HG02759 (cell line): ENCODE results near the gene USP31.

Experiments used
- ATAC-seq: cut with Tn5 transposase; IDR thresholded peaks from one replicate; pipeline ENCODE4 v1.9.1; 2021; ENCODE audit warnings: mild to moderate bottlenecking, moderate library complexity; ENCODE audit not compliant: unreplicated experiment

Gene USP31

DNA sequence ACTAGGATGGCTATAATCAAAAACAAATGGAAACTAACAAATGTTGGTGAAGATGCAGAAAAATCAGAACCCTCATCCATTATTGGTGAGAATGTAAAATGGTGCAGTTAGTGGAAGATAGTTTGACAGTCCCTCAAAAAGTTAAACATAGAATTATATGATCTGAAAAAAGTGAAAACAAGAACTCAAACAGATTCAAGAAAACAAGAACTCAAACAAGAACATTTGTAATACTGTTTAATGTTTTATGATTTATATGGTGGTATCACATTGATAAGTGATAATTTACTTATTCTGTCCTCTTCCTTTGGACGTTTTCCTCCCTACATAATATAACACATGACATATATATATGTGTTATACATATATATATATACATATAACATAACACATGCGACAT, 12.0 kb downstream of the USP31 start:
- no peak for ATAC-seq

- ATAC-seq: no peak
Observed at GRCh38 chr16:23134274-23134673, 15.0 kb downstream of the USP31 start.

DNA sequence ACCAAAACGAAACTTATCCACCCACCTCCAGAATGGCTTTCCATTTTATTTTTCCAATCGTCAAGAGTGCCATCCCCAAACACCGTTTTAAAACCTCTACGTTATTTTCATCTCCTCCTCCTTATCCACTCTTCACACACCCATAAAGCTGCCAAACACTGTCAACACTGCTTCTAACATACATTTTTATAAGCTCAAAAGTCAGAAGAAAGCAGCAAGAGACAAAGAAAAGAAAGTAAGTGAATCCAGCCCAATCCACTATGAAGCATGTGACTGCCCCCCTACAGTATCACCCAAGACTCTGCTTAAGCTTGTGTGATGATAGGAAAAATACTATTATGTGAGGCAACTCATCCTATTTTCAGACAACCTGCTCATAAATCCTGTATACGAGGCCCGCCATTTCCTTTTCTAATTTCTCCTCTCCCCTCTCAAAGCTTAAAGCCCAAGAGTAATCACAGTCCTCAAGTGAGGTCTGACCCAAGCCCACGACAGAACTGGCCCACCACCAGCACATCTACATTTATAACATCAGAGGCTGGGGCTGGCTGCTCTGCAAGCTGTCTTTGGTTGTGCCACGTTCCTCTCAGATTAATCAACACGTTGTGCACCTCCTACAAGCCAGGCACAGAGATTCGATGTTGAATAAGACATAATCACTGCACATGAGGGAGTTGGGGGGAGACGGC, 16.3 kb downstream of the USP31 start:
- no peak for ATAC-seq

- no peak for ATAC-seq
Observed at GRCh38 chr16:23131931-23132621, 17.2 kb downstream of the USP31 start.

DNA sequence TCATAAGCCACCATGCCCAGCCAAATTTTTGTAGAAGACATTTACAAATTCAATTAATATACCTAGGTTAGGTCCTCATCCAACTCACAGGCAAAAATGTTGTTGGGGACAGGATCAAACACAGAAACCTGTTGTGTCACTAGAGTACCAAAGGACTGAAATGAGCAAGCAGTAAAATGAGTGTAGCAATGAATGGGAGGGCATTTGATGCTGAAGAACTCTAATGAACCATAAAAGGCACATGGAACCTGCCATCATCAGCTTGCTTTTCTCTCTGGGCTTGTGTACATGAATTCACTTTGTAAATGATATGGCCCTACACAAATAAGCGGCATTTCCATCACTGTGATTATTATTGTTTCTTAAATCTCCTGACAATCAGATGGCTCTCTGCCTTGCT, 17.8 kb downstream of the USP31 start:
- ATAC-seq: no peak

- ATAC-seq: no peak
Observed at GRCh38 chr16:23131036-23131435, 18.2 kb downstream of the USP31 start.

GRCh38 chr16:23129686-23130085, 19.6 kb downstream of the USP31 start:
- ATAC-seq: no peak

DNA sequence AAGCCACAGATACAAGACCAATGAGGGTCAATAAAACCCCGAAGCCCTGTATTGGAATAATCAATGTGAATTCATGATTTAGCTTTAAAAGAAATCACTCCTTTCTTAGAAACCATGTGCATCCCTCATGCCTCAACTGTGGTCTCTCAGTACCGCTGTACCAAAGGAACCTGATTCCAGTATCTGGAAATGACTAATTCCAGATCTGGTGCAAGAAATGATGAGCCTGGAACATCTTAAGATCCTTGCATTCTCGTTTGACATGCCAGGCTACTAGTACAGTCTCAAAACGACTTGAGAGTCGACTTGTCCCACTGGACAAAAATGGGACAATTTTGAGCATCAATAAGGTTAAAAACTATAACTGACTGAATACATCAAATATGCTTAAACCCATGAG, 21.2 kb downstream of the USP31 start:
- no peak for ATAC-seq

- ATAC-seq: no peak
Observed at GRCh38 chr16:23125277-23125676, 24.0 kb downstream of the USP31 start.

GRCh38 chr16:23124315-23124714, 24.9 kb downstream of the USP31 start:
- no peak for ATAC-seq

GRCh38 chr16:23122144-23122543, 27.1 kb downstream of the USP31 start:
- ATAC-seq: no peak

GRCh38 chr16:23121024-23121423, 28.2 kb downstream of the USP31 start:
- no peak for ATAC-seq

GRCh38 chr16:23120562-23120961, 28.7 kb downstream of the USP31 start:
- no peak for ATAC-seq

- no peak for ATAC-seq
Observed at GRCh38 chr16:23119570-23119969, 29.7 kb downstream of the USP31 start.

GRCh38 chr16:23114131-23114904, 34.9 kb downstream of the USP31 start:
- no peak for ATAC-seq

GRCh38 chr16:23113185-23113584, 36.1 kb downstream of the USP31 start:
- ATAC-seq: no peak

GRCh38 chr16:23110257-23110899, 38.9 kb downstream of the USP31 start:
- ATAC-seq: no peak

- ATAC-seq: no peak
Observed at GRCh38 chr16:23107936-23108335, 41.3 kb downstream of the USP31 start.

GRCh38 chr16:23107117-23107516, 42.1 kb downstream of the USP31 start:
- ATAC-seq: no peak

GRCh38 chr16:23105309-23105708, 43.9 kb downstream of the USP31 start:
- ATAC-seq: no peak
